Stimulated activated CD8-positive, alpha-beta memory T cell treated with anti-CD3 and anti-CD28 coated beads, Interleukin-4, amount 100 ng/mL, for 1 hour (primary cell): ENCODE measurements around the gene B3GAT2.
"Not testable (repeated sequence)": the region's sequence is repeated elsewhere in the genome, so short reads cannot be mapped to it uniquely, and the experiment has no call there.

ENCODE experiments used
- DNase-seq, 2 donors: peaks; one replicate each; pipeline ENCODE4 v3.0.0-alpha.2; 2020; ENCODE audit warnings: low read depth in 2 of 2, low spot score in 1 of 2

The B3GAT2 gene

GRCh38 chr6:70956451-70957283 is at the start of gene B3GAT2:
TSS of gene B3GAT2 (minus strand) at chr6:70957060. CDS start at chr6:70956429, 631 bp downstream.
- no peak for DNase-seq

- DNase-seq = no peak
These were observed 41.3 kb upstream of the B3GAT2 start for GRCh38 chr6:70998148-70998547.

GRCh38 chr6:70997379-70997778 is 40.5 kb upstream of the B3GAT2 start:
- DNase-seq = no peak

GRCh38 chr6:70996106-70996505 is 39.2 kb upstream of the B3GAT2 start:
- no peak for DNase-seq

GRCh38 chr6:70995411-70995810 is 38.6 kb upstream of the B3GAT2 start:
- DNase-seq = no peak

- no peak for DNase-seq
These were observed 34.4 kb upstream of the B3GAT2 start for GRCh38 chr6:70991253-70991652.

- DNase-seq = no peak
These were observed 28.3 kb upstream of the B3GAT2 start for GRCh38 chr6:70985156-70985555.

GRCh38 chr6:70982747-70983146 is 25.9 kb upstream of the B3GAT2 start:
- DNase-seq = no peak

GRCh38 chr6:70980727-70981126 is 23.9 kb upstream of the B3GAT2 start:
- no peak for DNase-seq

GRCh38 chr6:70973604-70974003 is 16.7 kb upstream of the B3GAT2 start:
- DNase-seq = no peak

GRCh38 chr6:70967049-70967448 is 10.2 kb upstream of the B3GAT2 start:
- no peak for DNase-seq

- no peak for DNase-seq
These were observed 391 bp upstream of the B3GAT2 start for GRCh38 chr6:70957284-70957617.

- no peak for DNase-seq
These were observed 739 bp downstream of the B3GAT2 start for GRCh38 chr6:70956191-70956450.

- peak; percentile 55 to 70 for DNase-seq
These were observed 1.2 kb downstream of the B3GAT2 start for GRCh38 chr6:70955441-70956190.

GRCh38 chr6:70954750-70955149 is 2.1 kb downstream of the B3GAT2 start:
- DNase-seq = no peak

- no peak for DNase-seq
These were observed 2.7 kb downstream of the B3GAT2 start for GRCh38 chr6:70954176-70954575.

GRCh38 chr6:70952608-70953165 is 4.2 kb downstream of the B3GAT2 start:
- no peak for DNase-seq

GRCh38 chr6:70944321-70944720 is 12.5 kb downstream of the B3GAT2 start:
- DNase-seq = not testable (repeated sequence)

- no peak for DNase-seq
These were observed 23.0 kb downstream of the B3GAT2 start for GRCh38 chr6:70933853-70934252.

- DNase-seq = no peak
These were observed 51.1 kb downstream of the B3GAT2 start for GRCh38 chr6:70905742-70906141.

GRCh38 chr6:70903665-70904452 is 53.0 kb downstream of the B3GAT2 start:
- DNase-seq = no peak

GRCh38 chr6:70901324-70901723 is 55.5 kb downstream of the B3GAT2 start:
- DNase-seq = no peak
